NCI-H510A (cell line): ENCODE results near the gene ITGBL1.

Source experiments
- DNase-seq: peaks from one replicate; lab custom pipeline; 2025; lab: John Stamatoyannopoulos, UW

ITGBL1 gene

GRCh38 chr13:101698400-101698799, 245.9 kb downstream of the ITGBL1 start:
- no peak for DNase-seq

GRCh38 chr13:101700598-101700997, 248.1 kb downstream of the ITGBL1 start:
- DNase-seq = no peak

GRCh38 chr13:101703081-101703480, 250.6 kb downstream of the ITGBL1 start:
- DNase-seq = no peak

DNA sequence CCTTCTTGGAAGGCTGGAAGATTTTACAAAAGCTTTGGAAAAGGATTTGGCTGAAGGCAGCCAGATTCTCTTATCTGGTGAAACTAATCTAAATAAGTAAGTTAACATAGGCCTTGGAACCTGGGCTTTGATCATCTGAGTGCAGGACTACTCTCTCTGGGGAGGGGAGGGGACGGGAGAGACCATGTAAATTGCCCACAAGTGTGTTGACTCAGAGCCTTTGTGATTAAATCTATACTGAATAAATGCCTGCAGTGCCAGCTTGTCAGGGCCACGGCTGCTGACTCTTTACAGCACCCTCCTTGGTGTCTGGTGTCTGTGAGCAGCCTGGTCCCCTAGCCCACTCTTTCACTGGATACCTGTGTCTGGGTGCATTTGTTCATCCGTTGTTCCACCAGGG, 251.4 kb downstream of the ITGBL1 start:
- DNase-seq = no peak

DNA sequence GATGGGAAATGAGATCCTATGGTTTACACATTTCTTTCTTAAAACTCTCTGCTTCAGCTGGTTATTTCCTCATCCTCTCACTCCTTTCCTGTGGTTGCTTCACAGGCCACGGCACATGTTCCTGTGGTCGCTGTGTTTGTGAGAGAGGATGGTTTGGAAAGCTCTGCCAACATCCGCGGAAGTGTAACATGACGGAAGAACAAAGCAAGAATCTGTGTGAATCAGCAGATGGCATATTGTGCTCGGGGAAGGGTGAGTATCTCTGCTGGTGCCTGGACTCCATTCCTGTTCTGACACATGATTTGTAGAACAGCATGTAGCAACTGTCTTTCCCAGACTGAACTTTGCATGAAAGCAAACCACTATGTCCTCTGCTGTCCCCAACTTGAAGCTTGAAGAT, 254.2 kb downstream of the ITGBL1 start:
- DNase-seq = no peak

GRCh38 chr13:101707659-101708058, 255.2 kb downstream of the ITGBL1 start:
- no peak for DNase-seq

DNA sequence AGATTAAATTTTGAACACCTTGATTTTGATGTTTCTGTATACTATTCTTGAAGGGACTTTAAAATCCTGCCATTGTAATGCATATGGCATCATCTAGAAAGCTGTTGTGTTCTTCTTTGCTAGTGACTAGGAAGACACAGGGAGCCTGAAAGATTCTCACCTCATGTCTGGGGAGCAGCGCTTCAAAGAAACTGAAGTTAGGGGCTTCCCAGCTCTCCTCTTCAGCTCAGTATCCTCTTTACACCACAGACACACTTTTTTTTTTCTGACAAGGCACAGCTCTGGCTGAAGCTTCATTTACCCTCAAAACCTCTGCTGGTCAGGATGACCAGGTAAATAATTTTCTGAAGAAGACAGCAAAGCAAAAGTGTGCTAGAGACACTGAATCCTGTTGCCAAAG, 255.6 kb downstream of the ITGBL1 start:
- no peak for DNase-seq

- DNase-seq = no peak
Measured at GRCh38 chr13:101709952-101710351, 257.5 kb downstream of the ITGBL1 start.

- DNase-seq = no peak
Measured at GRCh38 chr13:101711307-101712025, 259.0 kb downstream of the ITGBL1 start.

- no peak for DNase-seq
Measured at GRCh38 chr13:101712026-101712348, 259.5 kb downstream of the ITGBL1 start.

- DNase-seq = no peak
Measured at GRCh38 chr13:101714195-101714594, 261.7 kb downstream of the ITGBL1 start.

GRCh38 chr13:101717353-101717752, 264.9 kb downstream of the ITGBL1 start:
- no peak for DNase-seq

GRCh38 chr13:101718496-101718895, 266.0 kb downstream of the ITGBL1 start:
- DNase-seq = no peak

DNA sequence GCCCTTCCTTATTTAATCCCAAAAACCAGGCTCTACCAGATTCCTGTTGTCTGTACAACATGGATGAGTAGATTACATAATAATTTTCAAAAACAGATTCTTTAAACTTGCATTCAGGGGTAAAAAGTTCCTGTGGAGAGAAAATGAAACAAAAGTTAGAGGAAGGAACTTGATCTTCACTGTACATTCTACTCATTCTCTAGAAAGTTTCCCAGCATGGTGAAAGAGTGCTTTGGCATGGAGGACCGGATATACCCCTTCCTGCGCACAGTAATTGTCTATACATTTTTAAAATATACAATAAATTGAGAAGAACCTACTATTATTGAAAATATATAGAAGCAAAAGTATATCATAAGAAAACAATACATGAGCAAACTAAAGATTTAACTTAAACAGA, 274.2 kb downstream of the ITGBL1 start:
- no peak for DNase-seq

DNA sequence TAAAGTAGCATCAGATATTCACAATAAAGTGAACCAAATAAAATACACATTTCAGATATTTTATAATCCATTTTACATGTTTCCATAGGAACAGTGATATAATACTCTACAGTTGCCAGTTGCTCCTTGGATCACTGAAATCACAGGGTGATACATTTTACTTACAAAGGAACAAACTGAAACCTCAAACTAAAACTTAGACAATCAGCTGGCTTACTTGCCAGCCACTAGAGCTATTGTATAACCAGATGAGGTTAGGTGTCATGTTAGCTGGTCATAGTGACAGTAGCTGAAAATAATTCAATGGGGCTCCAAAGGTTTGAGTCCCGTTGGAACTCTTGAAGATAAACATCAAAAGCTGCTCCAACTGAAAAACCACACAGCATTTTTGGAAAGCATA, 274.6 kb downstream of the ITGBL1 start:
- no peak for DNase-seq

DNA sequence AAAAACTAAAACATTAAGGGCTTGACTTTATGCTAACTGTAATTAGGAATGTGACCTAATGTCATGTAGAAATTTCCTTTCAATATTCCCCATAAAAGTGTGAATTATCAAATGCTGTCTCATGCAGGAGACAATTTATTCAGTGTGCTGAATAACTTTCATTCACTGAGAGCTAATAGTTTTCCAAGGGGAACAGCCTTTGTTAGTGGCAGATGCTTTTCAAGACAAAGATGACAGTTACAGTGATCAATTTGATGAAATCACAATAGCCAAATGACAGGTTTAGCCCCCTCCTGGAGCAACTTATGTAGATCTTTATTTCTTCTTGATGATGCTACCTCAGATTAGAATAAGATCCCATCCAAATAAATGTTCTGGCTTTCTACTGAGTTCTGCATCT, 275.5 kb downstream of the ITGBL1 start:
- no peak for DNase-seq

DNA sequence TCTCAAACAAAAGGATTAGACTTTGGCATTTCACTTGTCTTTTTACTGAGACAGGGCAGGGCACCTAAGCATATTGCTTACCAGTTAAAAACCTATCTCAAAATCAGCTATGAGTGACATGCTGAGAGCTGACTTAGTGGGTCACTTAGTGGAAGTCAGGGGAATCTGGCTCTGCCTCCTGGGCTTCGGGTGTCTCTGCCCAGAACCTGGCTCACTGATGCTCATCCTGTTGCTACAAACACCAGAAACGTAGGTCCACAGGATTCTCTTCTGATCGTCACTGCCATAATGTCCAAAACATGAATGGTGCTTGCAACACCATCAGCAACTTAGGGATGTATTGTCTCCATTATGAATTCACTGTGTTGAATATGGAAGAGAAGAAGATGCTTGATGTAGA, 276.1 kb downstream of the ITGBL1 start:
- no peak for DNase-seq

- DNase-seq = no peak
Measured at GRCh38 chr13:101730420-101731000, 278.0 kb downstream of the ITGBL1 start.

- no peak for DNase-seq
Measured at GRCh38 chr13:101736566-101736965, 284.1 kb downstream of the ITGBL1 start.

- no peak for DNase-seq
Measured at GRCh38 chr13:101738336-101738735, 285.9 kb downstream of the ITGBL1 start.

- no peak for DNase-seq
Measured at GRCh38 chr13:101739382-101740178, 287.1 kb downstream of the ITGBL1 start.

DNA sequence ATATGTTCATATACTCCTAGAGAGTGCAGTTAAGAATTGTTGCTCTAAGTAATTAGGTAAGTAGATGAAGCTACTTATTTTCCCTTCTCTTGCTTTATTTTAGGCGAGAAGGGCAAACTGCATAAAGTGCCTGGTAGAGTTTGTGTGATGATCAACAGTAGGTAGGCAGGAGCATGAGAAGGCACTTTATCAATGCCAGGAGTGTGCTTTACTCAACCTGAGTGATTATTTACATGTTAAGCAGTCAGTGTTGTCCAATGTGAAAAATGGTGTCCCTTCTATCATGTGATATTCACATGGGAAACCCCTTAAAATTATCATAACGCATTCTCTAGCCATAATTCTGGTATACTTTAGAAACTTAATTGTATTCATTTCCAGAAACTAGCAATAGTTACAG, 294.0 kb downstream of the ITGBL1 start:
- DNase-seq = no peak

DNA sequence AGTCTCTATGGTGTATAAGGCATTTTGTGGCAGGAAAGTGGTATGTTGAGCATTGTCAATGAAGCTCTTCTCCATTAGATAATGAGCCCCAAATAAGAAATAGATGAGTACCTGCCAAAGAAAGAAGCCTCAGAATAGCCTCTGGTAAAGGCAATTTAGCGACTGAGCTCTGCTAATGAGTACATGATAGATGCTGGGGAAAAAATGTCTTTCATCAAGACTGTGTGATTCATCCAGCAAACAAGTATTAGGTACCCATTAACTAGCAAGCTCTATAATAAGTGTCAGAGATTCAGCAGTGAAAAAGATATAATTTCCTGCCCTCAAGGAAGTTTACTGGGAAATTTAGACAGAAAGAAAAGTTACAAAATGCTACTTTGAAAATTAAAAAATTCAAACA, 294.6 kb downstream of the ITGBL1 start:
- no peak for DNase-seq
